A673 (cell line): ENCODE results near the gene IFI16. TPM values are rescaled to one million over a fixed set of nuclear protein-coding genes. Genes with fewer than 3 reads are reported as not detected.

Source experiments
- BruUV-seq: library from RNA; stranded (reverse); fragments of 400-500 nt; replicated peaks from 2 replicates; lab custom pipeline; 2021; lab: Mats Ljungman, UMichigan
- CTCF ChIA-PET: fragments of 300-600 bp; sonication (Branson Sonifier 250); formaldehyde crosslinking; loops from one replicate; lab custom pipeline; 2022; ENCODE audit warnings: antibody characterized with exemption; lab: Charles Lee
- POLR2A ChIA-PET: fragments of 300-600 bp; sonication (Branson Sonifier 250); formaldehyde crosslinking; loops from one replicate; lab custom pipeline; 2022; ENCODE audit warnings: antibody characterized with exemption; ENCODE audit not compliant: low non-redundant PET; lab: Charles Lee
- DNase-seq: peaks from one replicate; pipeline ENCODE4 v3.0.0-alpha.2; 2015; ENCODE audit warnings: low spot score
- H3K27ac ChIP-seq: fragments of 200-600 bp; sonication (generic); 2 replicates; pipeline ENCODE4 v1.5.1; 2016; ENCODE audit warnings: mixed run types, low read depth, mild to moderate bottlenecking, mixed read lengths, antibody characterized with exemption, low read length; ENCODE audit not compliant: poor library complexity, severe bottlenecking
- H3K27me3 ChIP-seq: fragments of 200-600 bp; sonication (generic); replicated peaks from 2 replicates; pipeline ENCODE4 v1.6.1; 2017; ENCODE audit warnings: mixed run types, low read depth, mild to moderate bottlenecking, mixed read lengths, antibody characterized with exemption, low read length; ENCODE audit not compliant: insufficient read depth, poor library complexity
- H3K36me3 ChIP-seq: fragments of 200-600 bp; sonication (generic); 2 replicates; pipeline ENCODE4 v1.6.1; 2016; ENCODE audit warnings: mixed run types, mild to moderate bottlenecking, mixed read lengths, antibody characterized with exemption, low read length; ENCODE audit not compliant: insufficient read depth, poor library complexity, severe bottlenecking
- H3K4me1 ChIP-seq: fragments of 200-600 bp; sonication (generic); 2 replicates; pipeline ENCODE4 v1.6.1; 2017; ENCODE audit warnings: mixed run types, mild to moderate bottlenecking, mixed read lengths, antibody characterized with exemption, low read length; ENCODE audit not compliant: insufficient read depth, poor library complexity, severe bottlenecking
- H3K4me3 ChIP-seq: fragments of 200-600 bp; sonication (generic); 2 replicates; pipeline ENCODE4 v1.5.1; 2016; ENCODE audit warnings: low read depth, mixed run types, mild to moderate bottlenecking, mixed read lengths, low read length; ENCODE audit not compliant: poor library complexity, severe bottlenecking
- H3K9me3 ChIP-seq: fragments of 200-600 bp; sonication (generic); 2 replicates; pipeline ENCODE4 v1.6.1; 2016; ENCODE audit warnings: mixed run types, low read depth, mild to moderate bottlenecking, mixed read lengths, antibody characterized with exemption, low read length; ENCODE audit not compliant: poor library complexity, severe bottlenecking
- EZH2 ChIP-seq: fragments of 200-600 bp; sonication (generic); IDR thresholded peaks from 2 replicates; pipeline ENCODE4 v1.6.1; 2017; ENCODE audit warnings: borderline replicate concordance, low read depth, mild to moderate bottlenecking, mixed read lengths, antibody characterized with exemption, low read length; ENCODE audit not compliant: poor library complexity, severe bottlenecking
- intact Hi-C: fragments of 100-400 bp; cut with micrococcal nuclease; formaldehyde crosslinking; loops from one replicate; pipeline ENCODE4 v1.10.0; 2022; ENCODE audit not compliant: unreplicated experiment
- total RNA-seq: library from RNA; stranded (reverse); gene quantifications from 2 replicates; pipeline ENCODE4 v1.2.3, GENCODE V29; 2021
- TF ChIP-seq, protein P1 (sequence below): fragments of 300-800, 200-600 bp; sonication (generic); conservative IDR thresholded peaks from 2 replicates; pipeline ENCODE4 v1.5.1; 2017; ENCODE audit warnings: low read depth, mild to moderate bottlenecking, antibody characterized with exemption, low read length, moderate library complexity, mixed read lengths

The IFI16 gene
- total RNA-seq, 1 experiment from 2014 or later: 87.4 TPM

DNA sequence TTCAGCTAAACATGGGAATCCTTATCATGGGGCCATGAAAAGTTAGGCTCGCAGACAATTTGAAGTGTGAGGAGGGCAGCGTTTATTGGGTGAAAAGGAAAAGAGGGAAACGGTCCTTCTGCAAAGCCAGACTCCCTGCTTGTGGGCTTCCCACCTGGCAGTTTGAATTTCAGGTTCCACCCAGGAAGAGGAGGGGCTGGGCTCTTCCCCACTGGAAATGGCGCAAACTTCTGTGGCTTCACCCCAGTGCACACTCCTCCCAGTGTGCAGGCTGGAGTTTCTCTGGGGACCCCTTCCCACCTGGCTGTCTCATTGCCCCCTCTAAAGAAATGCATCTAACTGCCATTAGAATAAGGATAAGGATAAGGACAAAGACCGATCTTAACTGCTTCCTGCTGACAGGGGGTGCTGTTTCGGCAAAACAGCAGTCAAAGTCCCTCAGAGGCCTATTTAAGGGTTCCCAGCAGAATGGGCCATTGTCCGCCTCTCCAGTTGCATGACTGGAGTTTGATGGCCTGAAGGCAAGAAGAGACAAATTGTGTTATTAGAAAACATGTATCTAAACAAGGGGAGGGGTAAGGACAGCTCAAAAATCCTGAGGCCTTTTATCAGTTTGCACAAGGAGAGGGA lies 46.5 kb downstream of the IFI16 start:
- Histone ChIP-seq H3K27ac (no peak overlapping the region), H3K4me3 (no peak overlapping the region), H3K27me3 (peaks cover 22% of the 10 kb centered on the region), H3K4me1 (peaks cover 28% of the 10 kb centered on the region), H3K9me3 (no peaks in the 10 kb centered on the region), H3K36me3 (peaks cover 36% of the 10 kb centered on the region)
- no TSS peak for BruUV-seq
- ChIA-PET CTCF (no interaction called here), POLR2A (interaction anchor here (0.6 to 0.8 kb wide), 2 partner anchors 25 to 58 kb away, joined by 4 to 13 read pairs; no protein-coding TSS in a partner anchor)
- intact Hi-C loops: loop anchor here (5.0 kb wide), 1 partner anchor 44 kb away; no protein-coding TSS in a partner anchor
- TF ChIP-seq, protein P1, sequence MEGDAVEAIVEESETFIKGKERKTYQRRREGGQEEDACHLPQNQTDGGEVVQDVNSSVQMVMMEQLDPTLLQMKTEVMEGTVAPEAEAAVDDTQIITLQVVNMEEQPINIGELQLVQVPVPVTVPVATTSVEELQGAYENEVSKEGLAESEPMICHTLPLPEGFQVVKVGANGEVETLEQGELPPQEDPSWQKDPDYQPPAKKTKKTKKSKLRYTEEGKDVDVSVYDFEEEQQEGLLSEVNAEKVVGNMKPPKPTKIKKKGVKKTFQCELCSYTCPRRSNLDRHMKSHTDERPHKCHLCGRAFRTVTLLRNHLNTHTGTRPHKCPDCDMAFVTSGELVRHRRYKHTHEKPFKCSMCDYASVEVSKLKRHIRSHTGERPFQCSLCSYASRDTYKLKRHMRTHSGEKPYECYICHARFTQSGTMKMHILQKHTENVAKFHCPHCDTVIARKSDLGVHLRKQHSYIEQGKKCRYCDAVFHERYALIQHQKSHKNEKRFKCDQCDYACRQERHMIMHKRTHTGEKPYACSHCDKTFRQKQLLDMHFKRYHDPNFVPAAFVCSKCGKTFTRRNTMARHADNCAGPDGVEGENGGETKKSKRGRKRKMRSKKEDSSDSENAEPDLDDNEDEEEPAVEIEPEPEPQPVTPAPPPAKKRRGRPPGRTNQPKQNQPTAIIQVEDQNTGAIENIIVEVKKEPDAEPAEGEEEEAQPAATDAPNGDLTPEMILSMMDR: peak; percentile 51
- TF ChIP-seq EZH2: no peak
- peak; percentile 31 for DNase-seq

DNA sequence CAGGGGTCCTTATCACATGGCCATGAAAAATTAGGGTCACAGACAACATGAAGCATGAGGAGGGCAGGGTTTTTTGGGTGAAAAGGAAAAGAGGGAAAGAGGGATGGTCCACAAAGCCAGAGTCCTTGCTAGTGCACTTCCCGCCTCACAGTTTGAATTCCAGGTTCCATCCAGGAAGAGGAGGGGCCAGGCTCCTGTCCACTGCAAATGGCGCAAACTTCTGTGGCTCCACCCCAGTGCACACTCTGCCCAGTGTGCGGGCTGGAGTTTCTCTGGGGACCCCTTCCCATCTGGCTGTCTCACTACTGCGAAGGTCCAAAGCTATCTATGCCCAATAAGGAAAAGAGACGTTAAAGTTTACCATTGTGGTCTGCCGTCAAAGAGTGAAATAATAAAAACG lies 49.0 kb downstream of the IFI16 start:
- Histone ChIP-seq H3K9me3 (no peaks in the 10 kb centered on the region), H3K4me3 (no peak overlapping the region), H3K4me1 (peaks cover 28% of the 10 kb centered on the region), H3K36me3 (peaks cover 11% of the 10 kb centered on the region), H3K27ac (no peak overlapping the region), H3K27me3 (peaks cover 44% of the 10 kb centered on the region)
- no TSS peak for BruUV-seq
- ChIA-PET POLR2A (no interaction called here), CTCF (no interaction called here)
- TF ChIP-seq, protein P1: no peak
- TF ChIP-seq EZH2: no peak
- DNase-seq: no peak
- intact Hi-C loops: loop anchor here (5.0 kb wide), 1 partner anchor 46 kb away; no protein-coding TSS in a partner anchor

DNA sequence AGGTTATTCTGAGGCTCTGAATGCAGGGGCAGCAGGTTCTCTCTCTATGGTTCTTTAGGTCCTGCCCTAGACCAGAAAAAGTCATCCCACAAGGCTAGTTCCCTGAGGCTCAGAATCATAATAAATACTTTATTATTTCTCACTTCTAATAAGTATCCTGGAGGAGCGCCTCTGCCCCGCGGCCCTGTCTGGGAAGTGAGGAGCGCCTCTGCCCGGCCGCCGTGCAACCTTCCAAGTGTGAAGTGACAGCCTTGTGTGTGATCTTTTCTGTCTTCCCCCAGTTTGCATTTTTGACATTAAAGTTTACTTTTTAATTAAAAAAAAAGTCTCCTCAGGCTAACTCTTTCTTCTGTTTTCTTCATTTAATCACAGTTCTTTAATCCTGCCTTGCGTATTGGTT lies 55.4 kb downstream of the IFI16 start:
- CTCF ChIA-PET: no interaction called here
- H3K4me1 ChIP-seq: no peaks in the 10 kb centered on the region
- no TSS peak for BruUV-seq
- no peak overlapping the region for H3K4me3 ChIP-seq
- intact Hi-C loops: loop anchor here (5.0 kb wide), 1 partner anchor 863 kb away; no protein-coding TSS in a partner anchor
- no peak for TF ChIP-seq EZH2
- TF ChIP-seq, protein P1: no peak
- H3K9me3 ChIP-seq: no peaks in the 10 kb centered on the region
- no peak for DNase-seq
- POLR2A ChIA-PET: no interaction called here
- no peaks in the 10 kb centered on the region for H3K36me3 ChIP-seq
- peaks cover 42% of the 10 kb centered on the region for H3K27me3 ChIP-seq
- no peak overlapping the region for H3K27ac ChIP-seq
